ENCODE results near the gene KCNS3.

DNA sequence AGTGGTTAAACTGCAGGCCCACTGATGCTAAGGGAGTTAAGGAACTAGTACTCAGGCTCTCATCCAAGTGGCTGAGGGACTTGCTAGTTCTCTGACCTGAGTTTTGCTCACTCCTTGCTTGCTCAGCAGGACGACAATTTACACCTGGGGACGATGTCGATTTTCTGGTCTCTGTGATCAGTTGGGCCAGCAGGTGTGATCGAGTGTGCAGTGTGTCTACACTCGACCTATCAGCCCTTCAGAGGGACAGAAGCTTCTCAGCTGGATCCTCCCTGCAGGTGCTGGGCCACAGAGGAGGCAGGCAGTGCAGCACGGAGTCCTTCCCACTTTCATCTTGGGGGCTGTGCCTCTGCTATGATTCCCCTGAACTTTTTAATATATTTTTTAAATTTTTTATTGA, 71.5 kb downstream of the KCNS3 start:
- TF ChIP-seq, protein P1, sequence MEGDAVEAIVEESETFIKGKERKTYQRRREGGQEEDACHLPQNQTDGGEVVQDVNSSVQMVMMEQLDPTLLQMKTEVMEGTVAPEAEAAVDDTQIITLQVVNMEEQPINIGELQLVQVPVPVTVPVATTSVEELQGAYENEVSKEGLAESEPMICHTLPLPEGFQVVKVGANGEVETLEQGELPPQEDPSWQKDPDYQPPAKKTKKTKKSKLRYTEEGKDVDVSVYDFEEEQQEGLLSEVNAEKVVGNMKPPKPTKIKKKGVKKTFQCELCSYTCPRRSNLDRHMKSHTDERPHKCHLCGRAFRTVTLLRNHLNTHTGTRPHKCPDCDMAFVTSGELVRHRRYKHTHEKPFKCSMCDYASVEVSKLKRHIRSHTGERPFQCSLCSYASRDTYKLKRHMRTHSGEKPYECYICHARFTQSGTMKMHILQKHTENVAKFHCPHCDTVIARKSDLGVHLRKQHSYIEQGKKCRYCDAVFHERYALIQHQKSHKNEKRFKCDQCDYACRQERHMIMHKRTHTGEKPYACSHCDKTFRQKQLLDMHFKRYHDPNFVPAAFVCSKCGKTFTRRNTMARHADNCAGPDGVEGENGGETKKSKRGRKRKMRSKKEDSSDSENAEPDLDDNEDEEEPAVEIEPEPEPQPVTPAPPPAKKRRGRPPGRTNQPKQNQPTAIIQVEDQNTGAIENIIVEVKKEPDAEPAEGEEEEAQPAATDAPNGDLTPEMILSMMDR (IDR thresholded peaks at IDR 0.05; ENCODE audit: low read depth, low read length, poor library complexity, severe bottlenecking): no peak
- TF ChIP-seq EZH2phosphoT487 (IDR thresholded peaks at IDR 0.05; ENCODE audit: borderline replicate concordance, low read length): no peak

Measured in DOHH2 (cell line).